Aortic smooth muscle cell (primary cell): ENCODE data around the gene DNTT. TPM values are rescaled to one million over a fixed set of nuclear protein-coding genes. Genes with fewer than 3 reads are reported as not detected.

Experiments used
- total RNA-seq: library from RNA; depleted of rRNA; stranded (reverse); fragments of >200 nt; gene quantifications from 2 replicates; pipeline ENCODE4 v1.2.3, GENCODE V29; 2014

Gene DNTT
- total RNA-seq: not detected in 2 replicates

DNA sequence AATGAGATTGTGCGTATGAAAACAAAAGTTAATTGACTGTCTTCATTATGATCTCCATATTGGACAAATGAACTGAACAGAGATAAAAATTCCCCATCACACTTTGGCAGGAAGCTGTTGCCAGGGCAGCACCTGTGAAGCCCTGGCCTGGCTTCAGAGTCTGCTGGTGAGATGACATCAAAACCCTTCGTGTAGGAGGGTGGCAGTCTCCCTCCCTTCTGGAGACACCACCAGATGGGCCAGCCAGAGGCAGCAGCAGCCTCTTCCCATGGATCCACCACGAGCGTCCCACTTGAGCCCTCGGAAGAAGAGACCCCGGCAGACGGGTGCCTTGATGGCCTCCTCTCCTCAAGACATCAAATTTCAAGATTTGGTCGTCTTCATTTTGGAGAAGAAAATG is at the start of gene DNTT:
DNTT (plus strand) TSS at position 205 of the 400 bp plus-strand sequence; CDS start at position 269, 64 bp downstream.

GRCh38 chr10:96271016-96271815 is 33.0 kb upstream of the DNTT start, which contains the start of gene BLNK:
TSS of gene BLNK (minus strand) at chr10:96271569. CDS start at chr10:96271398, 171 bp downstream.

DNA sequence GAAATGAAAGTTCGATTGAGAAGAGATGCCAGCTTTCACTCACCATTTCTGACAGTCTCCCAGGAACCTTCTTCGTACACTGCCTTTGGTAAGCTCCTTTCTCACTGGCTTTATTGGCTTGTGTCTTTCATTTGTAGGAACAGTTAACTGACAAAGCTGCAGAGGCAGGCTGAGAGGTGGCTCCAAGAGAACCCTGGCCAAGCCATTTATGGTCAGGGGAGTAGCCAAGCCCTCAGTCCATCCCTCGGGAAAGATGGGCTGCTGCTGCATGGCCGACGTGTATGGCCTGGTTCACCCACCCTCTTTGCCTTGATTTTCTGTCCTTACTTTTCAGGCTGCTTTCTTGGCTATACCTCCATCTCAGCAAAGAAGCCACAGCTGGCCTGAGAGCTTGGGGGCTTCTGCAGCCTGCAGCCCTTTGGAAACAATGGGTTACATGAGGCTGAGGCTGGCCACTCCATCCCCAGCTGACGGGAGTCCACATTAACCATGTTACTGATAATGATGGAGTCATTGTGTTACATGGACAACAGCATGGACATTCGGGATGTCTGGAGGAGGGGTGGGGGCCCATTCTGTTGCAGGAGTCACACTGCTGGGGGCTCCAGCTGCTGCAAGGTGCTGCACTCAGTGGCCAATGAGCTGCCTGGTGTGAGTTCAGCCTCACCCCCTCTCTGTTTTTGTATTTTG is 54.8 kb downstream of the DNTT start, which contains the start of gene OPALIN:
OPALIN (minus strand) TSS at position 152 of the 690 bp plus-strand sequence; CDS start at position 46, 106 bp downstream.

Other genes with a start within 250 kb of the DNTT start
- 10.2 and 13.1 TPM in 2 replicates for gene ZNF518A, start 174.1 kb upstream of the DNTT start, total RNA-seq
- gene BLNK, start 32.9 kb upstream of the DNTT start, total RNA-seq: not detected in 2 replicates
- not detected in 2 replicates for gene OPALIN, start 54.6 kb downstream of the DNTT start, total RNA-seq
- under 0.01 and 0.06 TPM in 2 replicates for gene TLL2, start 209.5 kb downstream of the DNTT start, total RNA-seq